Measurements from ENCODE around the gene ZNF576. TPM values are rescaled to one million over a fixed set of nuclear protein-coding genes. Genes with fewer than 3 reads are reported as not detected.
"Not testable (repeated sequence)": the region's sequence is repeated elsewhere in the genome, so short reads cannot be mapped to it uniquely, and the experiment has no call there.

ZNF576 gene, protein sequence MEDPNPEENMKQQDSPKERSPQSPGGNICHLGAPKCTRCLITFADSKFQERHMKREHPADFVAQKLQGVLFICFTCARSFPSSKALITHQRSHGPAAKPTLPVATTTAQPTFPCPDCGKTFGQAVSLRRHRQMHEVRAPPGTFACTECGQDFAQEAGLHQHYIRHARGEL
- total RNA-seq: 10 to 100 TPM; 14.1 to 14.9 TPM

DNA sequence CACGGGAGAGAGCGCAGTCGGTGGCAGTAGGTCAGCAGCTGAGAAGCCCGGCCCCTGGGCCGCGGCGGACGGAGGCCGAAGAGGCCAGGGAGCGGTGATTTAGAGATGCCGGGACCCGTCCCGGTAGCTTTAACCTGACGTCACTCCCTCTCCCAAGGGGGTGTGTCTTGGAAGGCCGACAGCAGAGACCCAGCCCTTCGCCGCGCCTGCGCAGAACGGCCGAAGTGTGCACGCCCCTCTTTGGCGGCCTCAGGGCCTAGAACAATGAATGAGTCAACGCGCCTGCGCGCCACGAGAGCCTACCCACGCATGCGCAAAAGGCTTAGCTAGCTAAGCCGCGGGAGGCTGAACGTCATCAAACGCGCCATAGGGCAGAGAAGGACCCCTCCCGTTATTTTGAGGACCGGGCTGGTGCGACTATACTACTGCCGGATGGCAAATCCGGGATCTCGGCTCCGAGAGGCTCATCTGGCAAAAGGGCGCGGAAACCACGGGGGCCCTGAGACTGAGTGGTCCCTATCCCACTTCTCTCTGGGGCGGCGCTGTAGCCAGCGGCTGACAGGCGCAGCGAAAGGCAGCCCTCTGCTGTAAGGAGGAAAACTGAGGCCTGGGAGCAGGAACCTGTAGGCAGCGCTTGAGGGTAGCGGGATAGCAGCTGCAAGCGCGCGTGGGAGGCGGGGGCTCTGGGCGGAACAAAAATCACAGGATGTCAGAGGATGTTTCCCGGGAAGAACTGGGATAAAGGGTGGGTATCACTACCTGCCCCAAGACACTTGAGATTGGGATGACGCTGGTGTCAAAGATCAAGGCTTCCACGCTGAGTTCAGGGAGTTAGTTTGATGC is at the start of gene ZNF576, which contains the start of gene IRGQ:
TSS of gene ZNF576 (plus strand) at position 597 of the 843 bp plus-strand sequence. CDS start 514 bp downstream, outside the sequence.
TSS of gene IRGQ (minus strand) at position 136 of the 843 bp plus-strand sequence. CDS start 796 bp downstream, outside the sequence.
- CTCF ChIA-PET: interaction anchor here (0.6 to 3.5 kb wide), 13 partner anchors 9 to 658 kb away, joined by 3 to 51 read pairs (median 4); partner anchors contain the start of gene ZNF575
- Mint-ChIP-seq H3K4me1 (peaks cover 34% of the 10 kb centered on the region), H3K27me3 (no peaks in the 10 kb centered on the region), H3K9me3 (no peaks in the 10 kb centered on the region), H3K27ac (peak within 1 kb of the TSS; percentile 99), H3K4me3 (peak within 1 kb of the TSS; percentile 88), H3K36me3 (ENCODE audit: low read depth) (peaks cover 18% of the 10 kb centered on the region)
- DNase-seq: peak; percentile 100
- POLR2A ChIA-PET: interaction anchor here (0.8 kb wide), 1 partner anchor 65 kb away, joined by 3 read pairs; no protein-coding TSS in a partner anchor

DNA sequence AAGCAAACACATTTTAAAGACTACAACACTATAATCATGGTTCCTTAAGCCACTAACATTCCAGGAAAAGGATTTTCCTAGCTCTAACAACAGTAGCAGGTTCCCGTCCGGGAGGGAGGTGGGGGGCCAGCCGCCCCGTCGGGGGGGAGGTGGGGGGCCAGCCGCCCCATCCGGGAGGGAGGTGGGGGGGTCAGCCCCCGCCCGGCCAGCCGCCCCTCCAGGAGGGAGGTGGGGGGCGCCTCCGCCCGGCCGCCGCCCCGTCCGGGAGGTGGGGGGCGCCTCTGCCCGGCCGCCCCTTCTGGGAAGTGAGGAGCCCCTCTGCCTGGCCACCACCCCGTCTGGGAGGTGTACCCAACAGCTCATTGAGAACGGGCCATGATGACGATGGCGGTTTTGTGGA is 48.5 kb upstream of the ZNF576 start:
- CTCF ChIA-PET, DNase-seq, H3K4me1 Mint-ChIP-seq, H3K27ac Mint-ChIP-seq, H3K9me3 Mint-ChIP-seq, H3K4me3 Mint-ChIP-seq, POLR2A ChIA-PET, H3K27me3 Mint-ChIP-seq: not testable (repeated sequence)
- peaks cover 19% of the 10 kb centered on the region for H3K36me3 Mint-ChIP-seq (ENCODE audit: low read depth)

DNA sequence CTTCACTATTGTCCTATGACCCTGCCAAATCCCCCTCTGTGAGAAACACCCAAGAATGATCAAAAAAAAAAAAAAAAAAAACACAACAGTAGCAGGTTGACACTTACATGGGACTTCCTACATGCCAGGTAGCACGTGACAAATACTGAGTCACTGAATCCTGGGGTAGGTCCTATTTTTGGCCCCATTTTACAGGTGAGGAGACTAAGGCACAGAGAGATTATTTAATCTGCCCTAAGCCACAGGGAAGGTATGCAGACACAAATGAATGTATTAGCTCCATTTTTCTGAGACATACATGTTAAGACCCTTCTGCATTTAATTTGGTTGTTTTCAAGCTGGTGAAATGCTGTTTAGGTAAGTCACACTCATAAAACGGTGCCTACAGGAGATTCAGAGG is 47.7 kb upstream of the ZNF576 start:
- H3K27me3 Mint-ChIP-seq: no peaks in the 10 kb centered on the region
- H3K4me3 Mint-ChIP-seq: no peak overlapping the region
- no peaks in the 10 kb centered on the region for H3K4me1 Mint-ChIP-seq
- CTCF ChIA-PET: interaction anchor here (1.0 to 1.4 kb wide), 2 partner anchors 20 to 21 kb away, joined by 3 read pairs; no protein-coding TSS in a partner anchor
- no peaks in the 10 kb centered on the region for H3K9me3 Mint-ChIP-seq
- no peak overlapping the region for H3K27ac Mint-ChIP-seq
- no peak for DNase-seq
- peaks cover 12% of the 10 kb centered on the region for H3K36me3 Mint-ChIP-seq (ENCODE audit: low read depth)
- POLR2A ChIA-PET: no interaction called here

DNA sequence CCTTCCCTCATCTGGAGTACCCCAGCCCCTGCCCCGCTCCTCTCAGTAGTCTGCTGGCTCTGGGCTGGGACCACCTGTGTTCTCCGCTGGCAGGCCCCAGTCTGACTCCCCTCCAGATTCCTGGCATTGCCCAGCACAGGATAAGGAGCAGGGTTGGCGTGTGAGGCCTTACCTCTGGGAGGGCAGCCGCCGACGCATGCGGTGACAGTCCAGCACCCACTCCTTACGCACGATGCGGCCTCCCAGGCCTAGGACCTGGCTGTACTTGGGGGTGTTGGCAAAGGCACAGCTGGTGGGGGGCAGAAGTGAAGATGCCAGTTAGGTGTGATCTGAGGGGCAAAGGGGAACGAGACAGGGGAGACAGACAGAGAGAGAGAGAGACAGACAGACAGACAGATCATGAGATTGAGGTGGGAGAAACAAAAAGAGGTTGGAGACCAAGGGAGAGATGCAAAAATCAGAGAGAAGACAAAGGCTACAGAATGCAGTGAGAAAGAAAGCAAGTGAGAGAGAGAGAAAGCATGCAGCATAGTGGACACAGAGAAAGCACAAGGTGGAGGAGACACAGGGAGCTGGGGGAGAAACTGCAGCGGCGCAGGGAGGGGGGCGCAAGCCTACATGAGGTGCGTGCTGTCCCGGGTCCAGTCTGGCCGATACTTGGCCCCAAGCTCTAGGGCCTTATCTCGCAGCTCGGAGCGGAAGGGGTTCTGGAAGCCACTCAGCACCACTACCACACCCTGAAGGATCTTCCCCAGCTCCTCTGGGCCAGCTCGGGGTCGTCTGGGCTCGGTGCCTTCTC is 44.8 kb upstream of the ZNF576 start:
- peaks cover 11% of the 10 kb centered on the region for H3K4me1 Mint-ChIP-seq
- H3K9me3 Mint-ChIP-seq: no peaks in the 10 kb centered on the region
- DNase-seq: no peak
- POLR2A ChIA-PET: no interaction called here
- H3K27ac Mint-ChIP-seq: no peak overlapping the region
- H3K4me3 Mint-ChIP-seq: no peak overlapping the region
- CTCF ChIA-PET: interaction anchor here (0.6 to 4.5 kb wide), 2 partner anchors 13 to 23 kb away, joined by 3 to 46 read pairs; no protein-coding TSS in a partner anchor
- H3K27me3 Mint-ChIP-seq: no peaks in the 10 kb centered on the region
- peaks cover 21% of the 10 kb centered on the region for H3K36me3 Mint-ChIP-seq (ENCODE audit: low read depth)

DNA sequence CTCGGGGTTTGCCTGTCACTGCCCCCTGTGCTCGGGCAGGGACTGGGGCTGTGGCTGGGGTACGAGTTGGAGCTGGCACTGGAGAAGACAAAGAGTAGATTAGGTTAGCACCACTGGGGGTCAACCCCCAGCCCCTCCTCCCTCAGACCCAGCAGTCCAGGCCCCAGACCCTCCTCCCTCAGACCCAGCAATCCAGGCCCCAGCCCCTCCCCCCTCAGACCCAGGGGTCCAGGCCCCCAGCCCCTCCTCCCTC is 44.3 kb upstream of the ZNF576 start:
- POLR2A ChIA-PET: no interaction called here
- peaks cover 21% of the 10 kb centered on the region for H3K36me3 Mint-ChIP-seq (ENCODE audit: low read depth)
- H3K4me3 Mint-ChIP-seq: no peak overlapping the region

DNA sequence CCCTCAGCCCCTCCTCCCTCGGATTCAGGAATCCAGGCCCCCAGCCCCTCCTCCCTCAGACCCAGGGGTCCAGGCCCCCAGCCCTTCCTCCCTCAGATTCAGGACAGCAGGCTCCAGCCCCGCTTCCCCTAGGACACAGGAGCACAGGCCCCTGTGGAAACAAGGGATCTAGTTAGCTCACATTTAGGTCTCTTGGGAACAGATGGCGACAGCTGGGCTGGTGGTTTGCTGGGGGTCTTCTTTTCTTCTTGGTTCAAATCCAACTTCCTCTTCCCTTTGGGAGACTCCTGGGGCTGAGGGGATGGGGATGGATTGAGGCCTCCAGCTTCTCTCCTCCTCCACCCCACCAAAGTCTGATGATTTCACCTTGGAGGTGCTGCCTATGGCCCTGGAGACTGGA is 43.8 kb upstream of the ZNF576 start:
- Mint-ChIP-seq H3K9me3 (no peaks in the 10 kb centered on the region), H3K36me3 (ENCODE audit: low read depth) (peaks cover 24% of the 10 kb centered on the region), H3K4me1 (peaks cover 11% of the 10 kb centered on the region), H3K27me3 (no peaks in the 10 kb centered on the region), H3K27ac (no peak overlapping the region), H3K4me3 (no peak overlapping the region)
- no peak for DNase-seq
- CTCF ChIA-PET: interaction anchor here (1.2 to 5.9 kb wide), 3 partner anchors 14 to 43 kb away, joined by 5 to 51 read pairs (median 46); partner anchors contain the start of genes IRGQ and ZNF576
- POLR2A ChIA-PET: no interaction called here

More for the DNA sequence above, 44.3 kb upstream of the ZNF576 start:
- Mint-ChIP-seq H3K4me1 (peaks cover 11% of the 10 kb centered on the region), H3K27ac (no peak overlapping the region), H3K27me3 (no peaks in the 10 kb centered on the region), H3K9me3 (no peaks in the 10 kb centered on the region)
- CTCF ChIA-PET: interaction anchor here (4.5 to 5.9 kb wide), 2 partner anchors 14 to 43 kb away, joined by 46 to 51 read pairs; partner anchors contain the start of genes IRGQ and ZNF576
- DNase-seq: no peak

DNA sequence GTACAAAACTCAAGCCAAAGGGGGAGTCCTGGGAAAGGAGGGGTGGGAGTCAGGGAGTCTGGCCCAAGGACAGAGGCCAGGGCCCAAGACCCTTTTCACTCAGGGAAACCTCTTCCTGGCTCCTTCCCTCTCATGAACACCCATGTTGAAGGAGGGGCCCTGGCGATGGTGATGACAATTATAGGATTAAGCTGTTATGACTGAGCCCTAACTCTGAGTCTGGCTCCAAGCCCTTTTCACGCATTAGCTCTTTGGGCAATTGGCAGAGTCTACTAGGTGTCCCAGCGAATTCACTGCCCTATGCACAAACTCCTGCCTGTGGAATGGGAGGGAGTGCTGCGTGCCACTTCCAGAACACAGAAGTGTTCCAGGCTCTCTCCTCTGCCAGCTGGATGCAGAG is 42.7 kb upstream of the ZNF576 start:
- Mint-ChIP-seq H3K27ac (no peak overlapping the region), H3K27me3 (no peaks in the 10 kb centered on the region), H3K36me3 (ENCODE audit: low read depth) (peaks cover 26% of the 10 kb centered on the region), H3K4me1 (peaks cover 11% of the 10 kb centered on the region), H3K4me3 (no peak overlapping the region), H3K9me3 (no peaks in the 10 kb centered on the region)
- DNase-seq: no peak
- ChIA-PET CTCF (interaction anchor here (0.6 to 5.9 kb wide), 6 partner anchors 15 to 90 kb away, joined by 3 to 51 read pairs (median 8); partner anchors contain the start of genes IRGQ, ZNF575 and ZNF576), POLR2A (interaction anchor here (0.9 kb wide), 1 partner anchor 41 kb away, joined by 3 read pairs; no protein-coding TSS in a partner anchor)

DNA sequence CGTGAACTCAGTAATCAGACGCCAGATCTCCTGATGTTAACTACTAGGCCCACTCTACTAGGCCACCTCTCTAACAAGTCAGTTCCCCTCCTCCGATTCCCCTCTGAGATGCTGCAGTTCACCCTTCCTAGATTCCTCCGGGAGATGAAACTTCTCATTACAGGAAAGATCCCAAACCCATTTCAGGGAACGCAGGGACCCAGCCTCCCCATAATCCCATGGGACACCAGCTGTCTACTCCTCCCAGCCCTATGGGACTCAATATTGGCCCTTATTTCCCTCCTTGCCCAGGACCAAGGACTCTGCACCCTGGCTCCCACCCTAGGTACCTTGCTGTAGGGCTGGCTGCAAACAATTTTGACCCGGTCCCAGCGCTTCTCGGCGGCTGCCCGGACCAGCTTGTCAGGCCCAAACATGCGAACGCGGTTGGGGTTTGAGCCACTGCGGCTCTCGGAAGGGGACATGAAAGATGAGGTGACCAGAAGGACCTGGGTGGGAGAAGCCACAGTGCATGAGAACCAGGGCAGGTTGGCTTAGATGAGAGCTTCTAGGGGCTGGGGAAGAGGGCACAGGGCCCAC is 42.0 kb upstream of the ZNF576 start:
- H3K4me3 Mint-ChIP-seq: no peak overlapping the region
- peaks cover 27% of the 10 kb centered on the region for H3K36me3 Mint-ChIP-seq (ENCODE audit: low read depth)
- peaks cover 11% of the 10 kb centered on the region for H3K4me1 Mint-ChIP-seq
- H3K27me3 Mint-ChIP-seq: no peaks in the 10 kb centered on the region
- DNase-seq: no peak
- H3K27ac Mint-ChIP-seq: peak overlapping the region; percentile 37
- ChIA-PET CTCF (interaction anchor here (0.9 to 5.9 kb wide), 24 partner anchors 9 to 260 kb away, joined by 3 to 51 read pairs (median 4); partner anchors contain the start of genes IRGQ, SMG9, ZNF575 and ZNF576), POLR2A (interaction anchor here (0.9 kb wide), 1 partner anchor 40 kb away, joined by 3 read pairs; no protein-coding TSS in a partner anchor)
- H3K9me3 Mint-ChIP-seq: no peaks in the 10 kb centered on the region

DNA sequence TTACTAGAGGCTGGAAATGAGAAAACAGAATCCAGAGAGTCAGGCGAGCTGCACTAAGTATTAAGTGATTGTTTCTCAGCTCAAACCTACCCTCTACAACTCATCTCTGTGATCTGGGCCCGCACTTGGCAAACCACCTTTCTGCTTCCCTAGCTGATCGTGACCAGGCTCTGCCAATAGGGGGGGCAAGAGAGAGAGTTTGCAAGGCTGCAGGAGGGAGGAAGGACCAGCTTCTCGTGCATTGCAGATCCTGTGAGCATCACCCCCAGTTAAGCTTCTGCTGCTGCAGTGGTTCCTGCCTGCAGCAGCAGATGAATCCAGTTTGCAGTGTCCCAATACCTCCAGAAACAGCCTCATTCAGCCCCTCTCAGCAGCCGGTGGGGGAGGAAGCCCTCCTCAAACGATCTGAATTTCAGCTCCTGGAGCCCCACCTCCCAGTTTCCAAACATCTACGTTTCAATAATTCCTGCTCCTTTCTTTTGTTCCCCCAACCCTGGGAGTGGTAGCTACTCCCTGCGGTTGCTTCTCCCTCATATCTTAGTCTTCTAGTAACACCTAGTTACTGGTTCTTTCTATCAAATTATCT is 41.1 kb upstream of the ZNF576 start:
- Mint-ChIP-seq H3K36me3 (ENCODE audit: low read depth) (peaks cover 29% of the 10 kb centered on the region), H3K27ac (peak overlapping the region; percentile 68), H3K27me3 (no peaks in the 10 kb centered on the region), H3K4me1 (peaks cover 11% of the 10 kb centered on the region), H3K9me3 (no peaks in the 10 kb centered on the region), H3K4me3 (no peak overlapping the region)
- peak; percentile 91 for DNase-seq
- POLR2A ChIA-PET: interaction anchor here (0.6 to 1.4 kb wide), 2 partner anchors 23 to 26 kb away, joined by 3 to 4 read pairs; no protein-coding TSS in a partner anchor
- CTCF ChIA-PET: interaction anchor here (0.9 to 5.9 kb wide), 30 partner anchors 8 to 261 kb away, joined by 3 to 51 read pairs (median 4); partner anchors contain the start of genes IRGQ, PHLDB3, SMG9 and ZNF575

DNA sequence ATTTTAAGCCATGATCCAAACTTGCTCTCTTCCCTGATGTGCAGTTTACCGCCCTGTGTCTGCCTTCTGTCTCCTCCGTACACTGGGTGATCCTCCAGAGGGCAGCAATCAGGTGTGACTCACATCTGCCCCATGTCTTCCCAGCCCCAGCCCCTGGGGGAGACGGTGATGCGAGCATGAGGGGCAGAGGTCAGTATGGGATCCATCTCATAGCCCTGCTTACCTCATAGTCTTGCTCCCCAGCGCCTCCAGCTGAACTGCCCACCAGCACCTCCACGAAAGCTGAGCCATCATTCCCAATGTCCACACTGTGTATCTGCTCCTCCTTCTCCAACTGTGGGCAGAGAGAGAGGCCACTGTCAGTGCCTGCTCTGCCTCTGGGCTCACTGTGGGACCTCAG is 35.7 kb upstream of the ZNF576 start:
- Mint-ChIP-seq H3K4me1 (peaks cover 48% of the 10 kb centered on the region), H3K36me3 (ENCODE audit: low read depth) (peaks cover 30% of the 10 kb centered on the region), H3K4me3 (no peak overlapping the region), H3K27ac (no peak overlapping the region), H3K27me3 (no peaks in the 10 kb centered on the region), H3K9me3 (no peaks in the 10 kb centered on the region)
- no peak for DNase-seq
- ChIA-PET POLR2A (interaction anchor here (0.7 kb wide), 1 partner anchor 1650 kb away, joined by 6 read pairs; no protein-coding TSS in a partner anchor), CTCF (interaction anchor here (0.7 to 1.9 kb wide), 3 partner anchors 9 to 270 kb away, joined by 5 read pairs; no protein-coding TSS in a partner anchor)

DNA sequence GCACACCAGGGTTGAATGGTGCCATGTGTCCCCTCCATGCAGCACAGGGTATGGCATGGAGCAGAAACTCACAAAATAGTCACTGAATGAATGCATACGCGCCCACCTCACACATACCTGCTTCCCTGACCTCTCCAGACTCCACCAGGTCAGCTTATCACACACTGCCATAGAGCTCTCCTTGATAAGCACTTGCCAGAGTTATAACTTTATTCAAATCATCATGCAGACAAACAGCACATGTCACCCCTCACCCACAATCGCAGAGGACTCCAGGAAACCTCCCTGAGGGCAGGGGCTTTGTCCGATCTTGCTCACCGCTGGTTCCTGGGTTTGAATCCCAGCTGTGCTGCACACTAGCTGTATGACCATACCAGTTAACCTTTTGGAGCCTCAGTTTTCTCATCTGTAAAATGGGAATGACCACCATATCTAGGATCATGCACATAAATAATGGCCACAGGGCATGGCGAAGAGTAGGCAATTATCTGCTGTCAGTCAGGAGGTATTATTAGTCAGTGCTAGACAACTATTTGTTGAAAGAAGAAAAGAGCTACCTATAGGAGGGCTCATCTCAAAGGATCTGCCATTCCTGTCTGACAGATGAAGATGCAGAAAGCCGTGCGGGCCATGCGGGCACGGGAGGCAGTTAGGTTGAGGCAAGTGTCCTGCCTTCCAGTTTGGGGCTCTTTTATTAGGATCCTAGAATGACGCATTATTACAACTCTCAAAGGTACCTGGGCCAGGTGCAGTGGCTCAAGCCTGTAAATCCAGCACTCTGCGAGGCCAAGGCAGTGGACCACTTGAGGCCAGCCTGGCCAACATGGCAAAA is 35.0 kb upstream of the ZNF576 start:
- POLR2A ChIA-PET: no interaction called here
- Mint-ChIP-seq H3K27ac (peak overlapping the region; percentile 97), H3K36me3 (ENCODE audit: low read depth) (peaks cover 30% of the 10 kb centered on the region), H3K4me1 (peaks cover 46% of the 10 kb centered on the region), H3K4me3 (no peak overlapping the region), H3K9me3 (no peaks in the 10 kb centered on the region), H3K27me3 (no peaks in the 10 kb centered on the region)
- DNase-seq: no peak
- CTCF ChIA-PET: interaction anchor here (0.6 to 1.9 kb wide), 4 partner anchors 8 to 33 kb away, joined by 3 to 5 read pairs (median 5); no protein-coding TSS in a partner anchor
